WTC11 (cell line): Measurements from ENCODE around the gene RASL11B. TPM values are rescaled to one million over a fixed set of nuclear protein-coding genes. Genes with fewer than 3 reads are reported as not detected.

ENCODE experiments used
- ATAC-seq: fragments of 200-7000 bp; cut with Tn5 transposase; 2 replicates; pipeline ENCODE4 v1.10.0; 2021; ENCODE audit warnings: mild to moderate bottlenecking, moderate library complexity
- CTCF ChIA-PET: fragments of 300-600 bp; sonication (Branson Sonifier 250); formaldehyde crosslinking; loops from one replicate; lab custom pipeline; 2021; ENCODE audit warnings: antibody characterized with exemption; lab: Charles Lee
- POLR2A ChIA-PET: fragments of 350-600 bp; sonication (Branson Sonifier 250); formaldehyde crosslinking; loops from one replicate; lab custom pipeline; 2021; ENCODE audit warnings: antibody characterized with exemption; lab: Charles Lee
- DNase-seq: peaks from one replicate; pipeline ENCODE4 v3.0.0; 2021; ENCODE audit warnings: low spot score
- H3K27ac Mint-ChIP-seq: 2 replicates; pipeline ENCODE4 v1.8.0; 2021; ENCODE audit warnings: mixed read lengths
- H3K27me3 Mint-ChIP-seq: 2 replicates; pipeline ENCODE4 v1.8.0; 2021; ENCODE audit warnings: low read depth, mild to moderate bottlenecking, moderate library complexity, mixed read lengths
- H3K36me3 Mint-ChIP-seq: 2 replicates; pipeline ENCODE4 v1.8.0; 2021; ENCODE audit warnings: mixed read lengths
- H3K4me1 Mint-ChIP-seq: 2 replicates; pipeline ENCODE4 v1.8.0; 2022; ENCODE audit warnings: mixed read lengths
- H3K4me3 Mint-ChIP-seq: 2 replicates; pipeline ENCODE4 v1.8.0; 2021; ENCODE audit warnings: mild to moderate bottlenecking, moderate library complexity, mixed read lengths
- H3K9me3 Mint-ChIP-seq: 2 replicates; pipeline ENCODE4 v1.8.0; 2021; ENCODE audit warnings: mixed read lengths
- CTCF ChIP-seq: fragments of 200-600 bp; IDR thresholded peaks from 2 replicates; pipeline ENCODE4 v1.8.0; 2022; ENCODE audit warnings: antibody characterized with exemption
- ERG ChIP-seq: fragments of 250-450 bp; sonication (Bioruptor Pico); IDR thresholded peaks from 2 replicates; pipeline ENCODE4 v1.8.0; 2021; ENCODE audit warnings: mild to moderate bottlenecking
- ESRRA ChIP-seq: sonication (generic); formaldehyde crosslinking; IDR thresholded peaks from 2 replicates; pipeline ENCODE4 v1.8.1; 2022; ENCODE audit warnings: mild to moderate bottlenecking, missing genetic modification reagents, borderline replicate concordance
- ETV6 ChIP-seq: sonication (generic); formaldehyde crosslinking; IDR thresholded peaks from 2 replicates; pipeline ENCODE4 v1.8.1; 2022; ENCODE audit warnings: mild to moderate bottlenecking, missing genetic modification reagents
- FOXP4 ChIP-seq: sonication (generic); formaldehyde crosslinking; IDR thresholded peaks from 2 replicates; pipeline ENCODE4 v1.8.0; 2022; ENCODE audit warnings: mild to moderate bottlenecking, missing genetic modification reagents
- HMGXB4 ChIP-seq: sonication (generic); formaldehyde crosslinking; IDR thresholded peaks from 2 replicates; pipeline ENCODE4 v1.8.1; 2023; ENCODE audit warnings: mild to moderate bottlenecking, moderate library complexity, missing genetic modification reagents
- JUN ChIP-seq: sonication (generic); formaldehyde crosslinking; IDR thresholded peaks from 2 replicates; pipeline ENCODE4 v1.8.0; 2023; ENCODE audit warnings: mild to moderate bottlenecking, missing genetic modification reagents
- KAT7 ChIP-seq: sonication (generic); formaldehyde crosslinking; IDR thresholded peaks from 2 replicates; pipeline ENCODE4 v1.8.1; 2023; ENCODE audit warnings: missing genetic modification reagents, mild to moderate bottlenecking, borderline replicate concordance
- MAX ChIP-seq: sonication (generic); formaldehyde crosslinking; IDR thresholded peaks from 2 replicates; pipeline ENCODE4 v1.8.0; 2022; ENCODE audit warnings: mild to moderate bottlenecking, missing genetic modification reagents
- NFATC4 ChIP-seq: fragments of 250-450 bp; sonication (Bioruptor Pico); IDR thresholded peaks from 2 replicates; pipeline ENCODE4 v1.9.0; 2021; ENCODE audit warnings: mild to moderate bottlenecking
- NFE2L1 ChIP-seq: sonication (generic); formaldehyde crosslinking; IDR thresholded peaks from 2 replicates; pipeline ENCODE4 v1.8.1; 2023; ENCODE audit warnings: missing genetic modification reagents
- NR1H2 ChIP-seq: sonication (generic); formaldehyde crosslinking; IDR thresholded peaks from 2 replicates; pipeline ENCODE4 v1.9.0; 2021; ENCODE audit warnings: mild to moderate bottlenecking, moderate library complexity, missing genetic modification reagents
- PRDM15 ChIP-seq: sonication (generic); formaldehyde crosslinking; IDR thresholded peaks from 2 replicates; pipeline ENCODE4 v1.8.0; 2022; ENCODE audit warnings: missing genetic modification reagents
- SP1 ChIP-seq: sonication (generic); formaldehyde crosslinking; conservative IDR thresholded peaks from 2 replicates; pipeline ENCODE4 v1.8.1; 2022; ENCODE audit warnings: missing genetic modification reagents
- USF2 ChIP-seq: sonication (generic); formaldehyde crosslinking; IDR thresholded peaks from 2 replicates; pipeline ENCODE4 v1.8.1; 2023; ENCODE audit warnings: mild to moderate bottlenecking, missing genetic modification reagents, moderate library complexity
- ZNF671 ChIP-seq: fragments of 250-450 bp; sonication (Bioruptor Pico); IDR thresholded peaks from 2 replicates; pipeline ENCODE4 v1.8.0; 2021; ENCODE audit warnings: mild to moderate bottlenecking
- ZSCAN18 ChIP-seq: fragments of 250-450 bp; sonication (Bioruptor Pico); IDR thresholded peaks from 2 replicates; pipeline ENCODE4 v2.1.2; 2022; ENCODE audit warnings: mild to moderate bottlenecking, moderate library complexity
- total RNA-seq: library from RNA; stranded (reverse); gene quantifications from 3 replicates; pipeline ENCODE4 v1.2.3, GENCODE V29; 2021

Gene RASL11B
- total RNA-seq, 1 experiment from 2014 or later = 58.5 TPM

GRCh38 chr4:52914051-52914605 is 52.0 kb downstream of the RASL11B start:
- Mint-ChIP-seq H3K27me3 (no peaks in the 10 kb centered on the region), H3K9me3 (no peaks in the 10 kb centered on the region)
- DNase-seq = no peak
- TF ChIP-seq NFE2L1 (CRISPR knock-in tag) = no peak
- no peak for TF ChIP-seq ZNF671 (CRISPR knock-in tag)
- TF ChIP-seq JUN = no peak
- TF ChIP-seq PRDM15 (CRISPR knock-in tag) = no peak
- no peak for TF ChIP-seq FOXP4
- TF ChIP-seq HMGXB4 = no peak
- TF ChIP-seq ZSCAN18 (CRISPR knock-in tag) = no peak
- no peak for TF ChIP-seq ESRRA (CRISPR knock-in tag)
- TF ChIP-seq CTCF = no peak
- TF ChIP-seq ERG (CRISPR knock-in tag) = no peak
- no peak for TF ChIP-seq MAX (CRISPR knock-in tag)
- no peak for TF ChIP-seq SP1 (CRISPR knock-in tag)
- no peak for TF ChIP-seq USF2
- no peak for TF ChIP-seq NR1H2 (CRISPR knock-in tag)
- TF ChIP-seq ETV6 (CRISPR knock-in tag) = no peak
- TF ChIP-seq NFATC4 (CRISPR knock-in tag) = no peak
- TF ChIP-seq KAT7 (CRISPR knock-in tag) = no peak
- TF ChIP-seq, all 79 proteins: peak for 0
- CTCF ChIA-PET = interaction anchor here (0.8 to 1.0 kb wide), 2 partner anchors 174 to 257 kb away, joined by 3 read pairs; no protein-coding TSS in a partner anchor
- Mint-ChIP-seq H3K4me1 (peaks cover 39% of the 10 kb centered on the region), H3K36me3 (no peaks in the 10 kb centered on the region), H3K27ac (no peak overlapping the region), H3K4me3 (no peak overlapping the region)
- POLR2A ChIA-PET = no interaction called here
- no peak for ATAC-seq
